IMR-90 (cell line): ENCODE data around the gene RAB11FIP3. TPM values are rescaled to one million over a fixed set of nuclear protein-coding genes. Genes with fewer than 3 reads are reported as not detected.

ENCODE experiments used
- ATAC-seq: fragments of 200-7000 bp; cut with Tn5 transposase; 2 replicates; pipeline ENCODE4 v1.9.1; 2020; ENCODE audit warnings: low read depth, mild to moderate bottlenecking, moderate library complexity
- BruUV-seq: library from RNA; stranded (reverse); fragments of 400-500 nt; replicated peaks from 2 replicates; lab custom pipeline; 2021; lab: Mats Ljungman, UMichigan
- CTCF ChIA-PET: fragments of 300-600 bp; formaldehyde crosslinking; extraction: SDS; loops from one replicate; lab custom pipeline; 2021; ENCODE audit warnings: antibody characterized with exemption; lab: Yijun Ruan, JAX
- POLR2A ChIA-PET: fragments of 300-600 bp; sonication (Branson Sonifier 250); formaldehyde crosslinking; loops from one replicate; lab custom pipeline; 2022; ENCODE audit warnings: antibody characterized with exemption; ENCODE audit not compliant: unreplicated experiment; lab: Charles Lee
- DNase-seq: peaks from one replicate; pipeline ENCODE4 v3.0.0; 2013
- H2AFZ ChIP-seq: replicated peaks from 2 replicates; pipeline ENCODE3; 2013; ENCODE audit warnings: low read length, mild to moderate bottlenecking; ENCODE audit not compliant: poor library complexity
- H2AK5ac ChIP-seq: 2 replicates; pipeline ENCODE4 v1.6.1; 2013; ENCODE audit warnings: low read depth, low read length, inconsistent platforms
- H2AK9ac ChIP-seq: replicated peaks from 2 replicates; pipeline ENCODE3; 2013; ENCODE audit warnings: mild to moderate bottlenecking, low read depth, low read length, moderate library complexity; ENCODE audit not compliant: poor library complexity
- H2BK120ac ChIP-seq: 2 replicates; pipeline ENCODE4 v1.6.1; 2013; ENCODE audit warnings: low read depth, low read length, inconsistent platforms
- H2BK15ac ChIP-seq: 3 replicates; pipeline ENCODE4 v1.6.1; 2013; ENCODE audit warnings: low read depth, low read length, inconsistent platforms
- H2BK20ac ChIP-seq: 2 replicates; pipeline ENCODE4 v1.6.1; 2013; ENCODE audit warnings: low read depth, mild to moderate bottlenecking, inconsistent platforms, low read length, moderate library complexity
- H2BK5ac ChIP-seq: 2 replicates; pipeline ENCODE4 v1.6.1; 2013; ENCODE audit warnings: mild to moderate bottlenecking, low read depth, low read length, inconsistent platforms; ENCODE audit not compliant: poor library complexity, severe bottlenecking
- H3K14ac ChIP-seq: replicated peaks from 2 replicates; pipeline ENCODE4 v1.6.1; 2013; ENCODE audit warnings: low read depth, low read length, inconsistent platforms
- H3K18ac ChIP-seq: 2 replicates; pipeline ENCODE4 v1.6.1; 2013; ENCODE audit warnings: low read depth, low read length, control low read depth
- H3K23ac ChIP-seq: 2 replicates; pipeline ENCODE4 v1.6.1; 2013; ENCODE audit warnings: low read depth, low read length, inconsistent platforms
- H3K27ac ChIP-seq: 2 replicates; pipeline ENCODE4 v1.5.1; 2013; ENCODE audit warnings: mild to moderate bottlenecking, control low read depth, low read length; ENCODE audit not compliant: insufficient read depth
- H3K27me3 ChIP-seq: 2 replicates; pipeline ENCODE4 v1.6.1; 2013; ENCODE audit warnings: low read length; ENCODE audit not compliant: control insufficient read depth, insufficient read depth
- H3K36me3 ChIP-seq: 2 replicates; pipeline ENCODE4 v1.6.1; 2013; ENCODE audit warnings: low read length, mixed read lengths; ENCODE audit not compliant: control insufficient read depth, insufficient read depth
- H3K4ac ChIP-seq: 2 replicates; pipeline ENCODE4 v1.6.1; 2013; ENCODE audit warnings: low read depth, low read length, inconsistent platforms
- H3K4me1 ChIP-seq: 2 replicates; pipeline ENCODE4 v1.6.1; 2013; ENCODE audit warnings: low read length, mixed read lengths; ENCODE audit not compliant: control insufficient read depth, insufficient read depth
- H3K4me2 ChIP-seq: 2 replicates; pipeline ENCODE4 v1.6.1; 2013; ENCODE audit warnings: low read depth, mild to moderate bottlenecking, control low read depth, low read length, moderate library complexity
- H3K4me3 ChIP-seq: 2 replicates; pipeline ENCODE4 v1.5.1; 2013; ENCODE audit warnings: low read depth, mild to moderate bottlenecking, control low read depth, low read length, moderate library complexity; ENCODE audit not compliant: insufficient read depth
- H3K56ac ChIP-seq: 2 replicates; pipeline ENCODE4 v1.6.1; 2013; ENCODE audit warnings: low read length, inconsistent platforms; ENCODE audit not compliant: insufficient read depth; ENCODE audit errors: extremely low read depth
- H3K79me1 ChIP-seq, 2 experiments: 2 replicates each; pipeline ENCODE4 v1.6.1; 2013; ENCODE audit warnings: low read length in 2 of 2, inconsistent platforms in 1 of 2, low read depth in 1 of 2
- H3K9ac ChIP-seq: 2 replicates; pipeline ENCODE4 v1.6.1; 2013; ENCODE audit warnings: low read depth, low read length, control low read depth
- H3K9me1 ChIP-seq: 2 replicates; pipeline ENCODE4 v1.6.1; 2013; ENCODE audit warnings: low read length, inconsistent platforms; ENCODE audit not compliant: insufficient read depth
- H3K9me3 ChIP-seq: 2 replicates; pipeline ENCODE4 v1.6.1; 2013; ENCODE audit warnings: low read length; ENCODE audit not compliant: control insufficient read depth, insufficient read depth
- H4K20me1 ChIP-seq: 2 replicates; pipeline ENCODE4 v1.6.1; 2013; ENCODE audit warnings: low read length, inconsistent platforms; ENCODE audit not compliant: insufficient read depth
- H4K5ac ChIP-seq: 2 replicates; pipeline ENCODE4 v1.6.1; 2013; ENCODE audit warnings: mild to moderate bottlenecking, low read depth, low read length, control low read depth
- H4K8ac ChIP-seq, 2 experiments: 2 replicates each; pipeline ENCODE4 v1.6.1; 2013; ENCODE audit warnings: low read depth in 2 of 2, low read length in 2 of 2, control low read depth in 1 of 2, inconsistent platforms in 1 of 2
- H4K91ac ChIP-seq: 2 replicates; pipeline ENCODE4 v1.6.1; 2013; ENCODE audit warnings: low read depth, low read length, inconsistent platforms; ENCODE audit not compliant: insufficient read depth
- CEBPB ChIP-seq: IDR thresholded peaks from 2 replicates; pipeline ENCODE4 v1.6.1; 2012; ENCODE audit warnings: low read depth, low read length, improper control_type of control experiment
- ELK1 ChIP-seq: fragments of 150-350 bp; IDR thresholded peaks from 2 replicates; pipeline ENCODE4 v1.6.1; 2016; ENCODE audit warnings: low read depth, mild to moderate bottlenecking, low read length, moderate library complexity, borderline replicate concordance
- POLR2A ChIP-seq: IDR thresholded peaks from 2 replicates; pipeline ENCODE4 v1.6.1; 2012; ENCODE audit warnings: mild to moderate bottlenecking, low read depth, low read length
- RAD21 ChIP-seq: IDR thresholded peaks from 2 replicates; pipeline ENCODE4 v1.6.1; 2012; ENCODE audit warnings: low read length, improper control_type of control experiment
- RCOR1 ChIP-seq: IDR thresholded peaks from 2 replicates; pipeline ENCODE4 v1.6.1; 2012; ENCODE audit warnings: mild to moderate bottlenecking, low read length, improper control_type of control experiment; ENCODE audit not compliant: insufficient replicate concordance
- RFX5 ChIP-seq: IDR thresholded peaks from 2 replicates; pipeline ENCODE4 v1.8.0; 2012; ENCODE audit warnings: low read depth, mild to moderate bottlenecking, low read length, moderate library complexity
- whole genome bisulfite sequencing, 2 experiments: methylation state at CpG; one replicate each; pipeline versions ENCODE4 v1.1.5 to v1.1.7; 2013; ENCODE audit warnings: missing lambda C conversion rate in 2 of 2; ENCODE audit not compliant: insufficient read length in 1 of 2; ENCODE audit errors: extremely low coverage in 2 of 2; 5-methylcytosine and 5-hydroxymethylcytosine counted together
- dilution Hi-C: fragments of 300-500 bp; cut with HindIII; formaldehyde crosslinking; loops from one replicate; pipeline ENCODE4 v1.14.3; 2018; ENCODE audit warnings: low sequenced_read_pairs; ENCODE audit not compliant: unreplicated experiment
- in situ Hi-C: fragments of 300-500 bp; cut with MboI; formaldehyde crosslinking; loops from 3 replicates; pipeline ENCODE4 v1.14.3; 2019; ENCODE audit warnings: low sequenced_read_pairs, inconsistent platforms, mixed read lengths
- intact Hi-C: fragments of 100-400 bp; cut with micrococcal nuclease; formaldehyde crosslinking; loops from 2 replicates; pipeline ENCODE4 v1.10.0; 2022
- polyA plus RNA-seq, 3 experiments: library from polyadenylated mRNA; depleted of rRNA; stranded (reverse); fragments of >200 nt; gene quantifications; 2 replicates each; pipeline ENCODE4 v1.2.3, GENCODE V29; 2012; ENCODE audit warnings: low replicate concordance in 1 of 3
- total RNA-seq: library from RNA; depleted of rRNA; stranded (reverse); fragments of >200 nt; gene quantifications from 2 replicates; pipeline ENCODE4 v1.2.3, GENCODE V29; 2012
- TF ChIP-seq, protein P1 (sequence below): fragments of 150-350 bp; IDR thresholded peaks from 2 replicates; pipeline ENCODE4 v1.6.1; 2017; ENCODE audit warnings: mild to moderate bottlenecking, antibody characterized with exemption, low read length, low read depth

Gene RAB11FIP3
- total and polyA plus RNA-seq, 2 of the 4 experiments (the other 2 are of a cell fraction) = 7.5 to 22.5 TPM

DNA sequence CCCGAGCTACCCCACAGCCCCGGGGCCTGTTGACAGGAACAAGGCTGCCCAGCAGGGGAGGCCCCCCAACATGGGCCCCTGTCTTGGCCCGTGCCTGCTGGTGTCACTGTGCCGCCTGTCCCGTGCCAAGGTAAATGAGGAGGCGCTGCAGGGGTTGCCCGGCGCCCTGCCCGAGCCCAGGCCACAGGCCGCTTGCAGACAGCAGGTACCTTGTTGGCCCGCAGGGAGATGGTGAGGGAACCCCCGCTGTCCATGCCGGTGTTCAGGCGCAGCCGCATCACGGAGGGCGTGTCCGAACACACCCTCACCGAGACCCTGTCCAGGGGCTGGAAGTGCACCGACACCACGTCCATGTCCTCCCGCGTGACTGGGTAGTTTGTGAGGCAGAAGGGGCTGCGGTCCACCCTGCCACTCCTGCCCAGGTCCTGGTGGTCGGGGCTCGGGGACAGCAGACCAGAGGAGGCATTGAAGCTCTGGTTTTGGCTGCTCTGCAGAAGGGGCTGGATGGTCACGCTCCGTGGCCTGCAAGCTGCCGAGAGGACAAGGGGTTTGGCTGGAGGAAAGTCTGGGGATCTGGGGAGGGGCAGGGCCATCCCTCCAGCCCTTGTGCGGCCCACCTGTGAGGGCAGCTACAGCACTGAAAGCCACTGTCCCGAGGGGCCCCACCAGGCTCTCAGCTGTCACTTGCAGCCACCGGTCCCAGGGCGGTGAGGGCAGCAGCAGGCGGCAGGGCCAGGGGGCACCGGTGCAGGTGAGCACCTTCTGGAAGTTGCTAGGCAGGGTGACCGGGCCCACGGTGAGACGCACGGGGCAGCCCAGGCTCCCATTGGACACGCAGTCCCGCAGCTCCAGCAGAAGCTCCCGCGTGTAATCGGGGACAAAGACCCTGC, 49.3 kb upstream of the RAB11FIP3 start:
- dilution Hi-C loops = no loop called here
- no peak overlapping the region for H3K14ac ChIP-seq
- no peak overlapping the region for H2BK15ac ChIP-seq
- H3K4me2 ChIP-seq = no peak overlapping the region
- no peaks in the 10 kb centered on the region for H3K9me1 ChIP-seq
- H3K9me3 ChIP-seq = no peaks in the 10 kb centered on the region
- H2AK5ac ChIP-seq = no peak overlapping the region
- H3K79me1 ChIP-seq = peaks cover 13 to 29% of the 10 kb centered on the region in 2 experiments; a peak in 3 of 4 replicates
- peaks cover 16% of the 10 kb centered on the region for H4K20me1 ChIP-seq
- H2BK5ac ChIP-seq = no peak overlapping the region
- no peak for ATAC-seq
- H3K4me1 ChIP-seq = no peaks in the 10 kb centered on the region; the same call in 1 of the 2 replicates
- H3K27ac ChIP-seq = no peak overlapping the region
- no peak overlapping the region for H2BK20ac ChIP-seq
- intact Hi-C loops = no loop called here
- peaks cover 56% of the 10 kb centered on the region for H3K36me3 ChIP-seq
- in situ Hi-C loops = no loop called here
- no peak overlapping the region for H2AFZ ChIP-seq
- ChIA-PET CTCF (no interaction called here), POLR2A (no interaction called here)
- no peak overlapping the region for H3K18ac ChIP-seq
- H3K9ac ChIP-seq = no peak overlapping the region
- 96% methylated on average over 33 of the region's 44 CpGs; no CpG with 5 or more reads in 1 of the 2 experiments for WGBS, 2 experiments
- H3K27me3 ChIP-seq = no peaks in the 10 kb centered on the region
- no peak overlapping the region for H3K23ac ChIP-seq
- no peak overlapping the region for H4K8ac ChIP-seq
- no peak overlapping the region for H3K4me3 ChIP-seq
- TSS peak; percentile 68 for BruUV-seq
- no peak for DNase-seq
- H2BK120ac ChIP-seq = no peak overlapping the region
- H3K4ac ChIP-seq = no peak overlapping the region
- no peak overlapping the region for H3K56ac ChIP-seq
- H4K91ac ChIP-seq = no peak overlapping the region
- no peak overlapping the region for H4K5ac ChIP-seq
- no peak overlapping the region for H2AK9ac ChIP-seq
- TF ChIP-seq RAD21 = no peak
- no peak for TF ChIP-seq RCOR1
- TF ChIP-seq POLR2A = no peak
- TF ChIP-seq CEBPB = no peak
- TF ChIP-seq RFX5 = no peak
- no peak for TF ChIP-seq ELK1
- TF ChIP-seq, protein P1, sequence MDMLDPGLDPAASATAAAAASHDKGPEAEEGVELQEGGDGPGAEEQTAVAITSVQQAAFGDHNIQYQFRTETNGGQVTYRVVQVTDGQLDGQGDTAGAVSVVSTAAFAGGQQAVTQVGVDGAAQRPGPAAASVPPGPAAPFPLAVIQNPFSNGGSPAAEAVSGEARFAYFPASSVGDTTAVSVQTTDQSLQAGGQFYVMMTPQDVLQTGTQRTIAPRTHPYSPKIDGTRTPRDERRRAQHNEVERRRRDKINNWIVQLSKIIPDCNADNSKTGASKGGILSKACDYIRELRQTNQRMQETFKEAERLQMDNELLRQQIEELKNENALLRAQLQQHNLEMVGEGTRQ = no peak
